Stimulated activated effector memory CD8-positive, alpha-beta T cell treated with anti-CD3 and anti-CD28 coated beads, Interleukin-12 subunit alpha, Interleukin-12 subunit beta, amount 100 ng/mL, for 72 hours (primary cell): Measurements from ENCODE around the gene PAX4.
A peak's percentile ranks its signal among the peaks of the same experiment; 100 is the strongest.

Source experiments
- ATAC-seq: fragments of 150-1000 bp; cut with Tn5 transposase; 2 replicates; pipeline ENCODE4 v1.10.0; 2021
- DNase-seq, 2 donors: peaks; one replicate each; pipeline ENCODE4 v3.0.0; 2021 to 2022; ENCODE audit warnings: low spot score in 2 of 2
- H3K27ac Mint-ChIP-seq: one replicate; pipeline ENCODE4 v1.8.0; 2022; ENCODE audit warnings: mild to moderate bottlenecking, mixed read lengths
- H3K36me3 Mint-ChIP-seq: one replicate; pipeline ENCODE4 v1.8.0; 2022; ENCODE audit warnings: mild to moderate bottlenecking, mixed read lengths
- H3K4me1 Mint-ChIP-seq: one replicate; pipeline ENCODE4 v1.8.0; 2022; ENCODE audit warnings: mixed read lengths
- H3K4me3 Mint-ChIP-seq: one replicate; pipeline ENCODE4 v1.8.0; 2022; ENCODE audit warnings: mild to moderate bottlenecking, mixed read lengths
- H3K9me3 Mint-ChIP-seq: one replicate; pipeline ENCODE4 v1.8.0; 2022; ENCODE audit warnings: mixed read lengths

PAX4 gene

DNA sequence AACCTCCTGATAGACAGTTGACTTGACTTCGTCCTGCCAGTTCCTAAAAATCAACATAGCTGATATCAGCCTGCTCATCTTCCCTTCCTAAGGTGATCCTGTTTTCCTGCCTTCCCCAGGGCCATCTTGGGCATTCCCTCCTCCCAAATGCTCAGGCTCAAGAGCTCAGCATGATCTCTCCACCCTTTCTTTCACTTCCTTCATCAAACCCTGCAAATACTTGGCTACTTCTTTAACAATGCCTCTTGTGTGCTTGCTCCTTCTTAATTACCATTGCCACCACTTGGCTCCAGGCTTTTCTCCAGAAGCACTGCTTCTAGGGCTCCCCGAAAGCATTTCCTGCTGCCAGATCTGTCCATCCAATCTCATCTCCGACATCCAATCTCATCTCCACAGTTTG, 17.1 kb downstream of the PAX4 start:
- no peaks in the 10 kb centered on the region for H3K4me1 Mint-ChIP-seq
- no peaks in the 10 kb centered on the region for H3K9me3 Mint-ChIP-seq
- ATAC-seq (no peak), DNase-seq (no peak)
- H3K4me3 Mint-ChIP-seq, result no peak overlapping the region
- no peak overlapping the region for H3K27ac Mint-ChIP-seq
- no peaks in the 10 kb centered on the region for H3K36me3 Mint-ChIP-seq

DNA sequence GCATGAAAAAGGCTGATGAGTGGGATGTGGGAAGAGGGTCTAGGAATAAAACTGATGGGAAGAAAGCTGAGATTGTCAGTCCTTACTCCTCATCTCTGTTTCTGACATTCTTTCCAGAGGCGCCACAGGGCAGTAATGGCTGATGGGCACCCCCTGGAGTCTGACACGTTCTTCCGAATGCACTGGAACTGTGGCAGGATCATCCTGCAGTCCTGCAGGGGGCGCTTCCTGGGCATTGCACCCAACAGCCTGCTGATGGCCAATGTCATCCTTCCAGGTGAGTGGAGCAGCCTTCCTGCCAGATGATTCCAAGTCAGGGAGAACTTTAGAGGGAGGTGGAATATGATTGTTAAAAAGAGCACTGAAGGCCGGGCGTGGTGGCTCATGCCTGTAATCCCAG, 19.6 kb downstream of the PAX4 start:
- H3K4me1 Mint-ChIP-seq, result peaks cover 7% of the 10 kb centered on the region

DNA sequence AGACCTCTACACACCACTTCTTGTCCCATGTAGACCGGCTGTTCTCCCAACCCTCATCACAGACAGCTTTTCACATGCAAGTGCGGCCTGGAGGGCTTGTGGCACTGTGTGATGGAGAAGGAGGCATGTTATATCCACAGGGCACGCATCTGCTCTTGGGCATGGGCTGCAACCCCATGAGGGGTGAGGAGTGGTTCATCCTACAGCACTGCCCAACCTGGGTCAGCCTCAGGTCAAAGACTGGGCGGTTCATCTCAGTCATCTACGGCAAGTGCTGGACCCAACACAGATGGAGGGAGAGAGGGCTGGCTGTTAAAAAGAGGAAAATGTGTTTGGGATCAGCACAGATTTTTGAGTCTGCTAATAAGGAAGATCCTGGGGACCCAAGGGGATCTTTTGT, 22.2 kb downstream of the PAX4 start:
- no peak overlapping the region for H3K4me3 Mint-ChIP-seq
- peaks cover 16% of the 10 kb centered on the region for H3K4me1 Mint-ChIP-seq
- DNase-seq (no peak), ATAC-seq (peak; percentile 17)
- no peak overlapping the region for H3K27ac Mint-ChIP-seq
- no peaks in the 10 kb centered on the region for H3K9me3 Mint-ChIP-seq
- peaks cover 21% of the 10 kb centered on the region for H3K36me3 Mint-ChIP-seq

More for the DNA sequence above, 19.6 kb downstream of the PAX4 start:
- no peak overlapping the region for H3K27ac Mint-ChIP-seq
- ATAC-seq (no peak), DNase-seq (no peak)
- no peak overlapping the region for H3K4me3 Mint-ChIP-seq
- no peaks in the 10 kb centered on the region for H3K36me3 Mint-ChIP-seq
- H3K9me3 Mint-ChIP-seq, result no peaks in the 10 kb centered on the region

DNA sequence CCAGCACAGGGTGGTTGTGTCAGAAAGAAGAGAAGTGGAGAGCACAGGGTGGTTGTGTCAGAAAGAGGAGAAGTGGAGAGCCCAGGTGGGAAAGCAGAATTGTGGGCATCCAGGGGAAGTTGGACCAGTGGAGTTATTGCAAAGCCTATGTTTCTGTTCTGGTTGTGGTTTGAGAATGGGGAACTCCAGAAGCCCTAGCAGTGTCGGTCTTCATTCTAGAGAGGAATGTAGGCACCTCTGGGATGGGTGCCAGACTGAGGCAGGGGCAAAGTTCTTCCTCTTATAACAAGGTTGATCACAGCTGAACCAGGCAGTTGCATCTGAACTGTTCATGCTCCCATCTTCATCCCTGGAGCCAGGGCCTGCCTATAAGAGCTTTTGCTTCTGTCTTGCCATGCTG, 23.5 kb downstream of the PAX4 start:
- peak overlapping the region; percentile 41 for H3K27ac Mint-ChIP-seq

GRCh38 chr7:127592550-127592949, 25.4 kb downstream of the PAX4 start:
- no peak for ATAC-seq
- Mint-ChIP-seq H3K4me1 (peaks cover 31% of the 10 kb centered on the region), H3K4me3 (no peak overlapping the region), H3K36me3 (peaks cover 39% of the 10 kb centered on the region), H3K27ac (no peak overlapping the region), H3K9me3 (no peaks in the 10 kb centered on the region)
- no peak for DNase-seq

More for the DNA sequence above, 23.5 kb downstream of the PAX4 start:
- H3K36me3 Mint-ChIP-seq, result peaks cover 33% of the 10 kb centered on the region
- H3K9me3 Mint-ChIP-seq, result no peaks in the 10 kb centered on the region
- H3K4me1 Mint-ChIP-seq, result peaks cover 23% of the 10 kb centered on the region
- no peak for ATAC-seq
- DNase-seq, result no peak
- no peak overlapping the region for H3K4me3 Mint-ChIP-seq

GRCh38 chr7:127591591-127591990, 26.4 kb downstream of the PAX4 start:
- ATAC-seq (no peak), DNase-seq (no peak)
- Mint-ChIP-seq H3K4me3 (no peak overlapping the region), H3K36me3 (peaks cover 39% of the 10 kb centered on the region), H3K4me1 (peaks cover 32% of the 10 kb centered on the region), H3K9me3 (no peaks in the 10 kb centered on the region), H3K27ac (peak overlapping the region; percentile 56)

- Mint-ChIP-seq H3K9me3 (no peaks in the 10 kb centered on the region), H3K4me3 (peak overlapping the region; percentile 11), H3K36me3 (peaks cover 39% of the 10 kb centered on the region), H3K27ac (peak overlapping the region; percentile 56), H3K4me1 (peaks cover 36% of the 10 kb centered on the region)
- DNase-seq (no peak), ATAC-seq (no peak)
Observed at GRCh38 chr7:127591189-127591588, 26.8 kb downstream of the PAX4 start.

GRCh38 chr7:127589896-127590295, 28.0 kb downstream of the PAX4 start:
- Mint-ChIP-seq H3K36me3 (peaks cover 39% of the 10 kb centered on the region), H3K9me3 (no peaks in the 10 kb centered on the region), H3K4me3 (peak overlapping the region; percentile 88), H3K27ac (peak overlapping the region; percentile 93), H3K4me1 (peaks cover 47% of the 10 kb centered on the region)
- no peak for ATAC-seq
- no peak for DNase-seq

DNA sequence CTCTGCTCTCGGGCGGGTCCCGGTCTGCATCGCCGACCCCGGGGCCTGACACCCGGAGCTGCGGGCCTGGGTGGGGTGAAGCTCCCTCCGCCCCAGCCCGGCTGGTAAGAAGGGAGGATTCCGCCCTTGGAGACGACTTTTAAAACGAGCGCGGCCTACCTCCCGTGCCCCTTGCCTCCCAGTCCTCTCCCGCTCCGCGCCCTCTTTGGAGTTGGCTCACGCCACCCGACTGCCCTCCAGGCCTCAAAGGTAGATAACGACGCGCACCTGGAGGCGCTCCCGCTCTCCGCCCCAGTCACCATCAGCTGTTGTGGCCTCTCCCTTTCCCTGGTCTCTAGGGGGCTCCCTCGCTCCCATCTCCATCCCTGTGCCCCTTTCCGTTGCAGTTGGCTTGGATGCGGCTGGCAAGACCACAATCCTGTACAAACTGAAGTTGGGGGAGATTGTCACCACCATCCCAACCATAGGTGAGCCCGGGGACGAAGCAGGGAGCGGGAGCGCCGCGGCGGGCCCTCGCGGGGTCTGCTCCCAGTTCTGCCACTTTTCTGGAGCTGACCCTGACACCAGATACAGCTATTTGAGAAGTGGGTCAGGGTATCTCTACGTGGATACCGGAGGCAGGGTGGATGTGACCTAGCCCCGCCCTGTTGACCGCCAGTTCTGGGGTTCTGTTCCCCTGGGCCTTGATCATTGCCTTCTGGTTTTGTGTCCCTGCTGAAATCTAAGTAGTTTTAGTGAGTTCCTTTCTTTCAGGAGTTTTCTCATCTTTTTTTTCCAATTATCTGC, 29.1 kb downstream of the PAX4 start:
- Mint-ChIP-seq H3K36me3 (peaks cover 39% of the 10 kb centered on the region), H3K4me1 (peaks cover 50% of the 10 kb centered on the region), H3K4me3 (peak overlapping the region; percentile 88), H3K9me3 (no peaks in the 10 kb centered on the region), H3K27ac (peak overlapping the region; percentile 93)
- DNase-seq (no peak), ATAC-seq (peak; percentile 3)

GRCh38 chr7:127588019-127588696, 29.8 kb downstream of the PAX4 start, which contains the start of gene ARF5:
ARF5 (plus strand) TSS chr7:127588411; CDS start chr7:127588499, 88 bp downstream.
- Mint-ChIP-seq H3K4me3 (peak within 1 kb of the TSS; percentile 88), H3K36me3 (peaks cover 46% of the 10 kb centered on the region), H3K4me1 (peaks cover 57% of the 10 kb centered on the region), H3K9me3 (no peaks in the 10 kb centered on the region), H3K27ac (peak within 1 kb of the TSS; percentile 93)
- DNase-seq (peak; percentile 88 to 89), ATAC-seq (peak; percentile 87)

GRCh38 chr7:127587663-127588018, 30.3 kb downstream of the PAX4 start:
- no peaks in the 10 kb centered on the region for H3K9me3 Mint-ChIP-seq
- H3K4me1 Mint-ChIP-seq, result peaks cover 63% of the 10 kb centered on the region
- ATAC-seq (no peak), DNase-seq (no peak)
- peaks cover 49% of the 10 kb centered on the region for H3K36me3 Mint-ChIP-seq
- H3K4me3 Mint-ChIP-seq, result peak overlapping the region; percentile 88
- H3K27ac Mint-ChIP-seq, result no peak overlapping the region

DNA sequence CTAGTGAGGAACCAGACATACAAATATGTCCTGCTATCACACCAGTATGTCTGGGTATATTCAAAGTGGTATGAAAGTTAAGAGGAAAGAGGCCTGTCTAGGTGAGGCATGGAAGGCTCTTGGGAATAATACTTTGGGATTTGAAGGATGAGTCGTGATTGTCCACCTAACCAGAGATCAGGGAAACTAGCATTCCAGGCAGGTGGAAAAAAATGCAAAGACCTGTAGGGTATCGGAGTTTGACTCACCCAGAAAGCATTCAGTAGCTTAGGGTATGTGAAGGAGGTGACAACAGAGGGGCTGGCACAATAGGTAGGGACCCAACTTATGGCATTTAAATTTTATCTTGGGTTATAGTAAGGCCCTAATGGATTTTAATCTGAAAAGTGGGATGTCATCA, 31.6 kb downstream of the PAX4 start:
- ATAC-seq, result no peak
- no peak for DNase-seq
- peaks cover 49% of the 10 kb centered on the region for H3K36me3 Mint-ChIP-seq
- H3K4me3 Mint-ChIP-seq, result peak overlapping the region; percentile 88
- H3K27ac Mint-ChIP-seq, result no peak overlapping the region
- H3K9me3 Mint-ChIP-seq, result no peaks in the 10 kb centered on the region
- H3K4me1 Mint-ChIP-seq, result peaks cover 73% of the 10 kb centered on the region

DNA sequence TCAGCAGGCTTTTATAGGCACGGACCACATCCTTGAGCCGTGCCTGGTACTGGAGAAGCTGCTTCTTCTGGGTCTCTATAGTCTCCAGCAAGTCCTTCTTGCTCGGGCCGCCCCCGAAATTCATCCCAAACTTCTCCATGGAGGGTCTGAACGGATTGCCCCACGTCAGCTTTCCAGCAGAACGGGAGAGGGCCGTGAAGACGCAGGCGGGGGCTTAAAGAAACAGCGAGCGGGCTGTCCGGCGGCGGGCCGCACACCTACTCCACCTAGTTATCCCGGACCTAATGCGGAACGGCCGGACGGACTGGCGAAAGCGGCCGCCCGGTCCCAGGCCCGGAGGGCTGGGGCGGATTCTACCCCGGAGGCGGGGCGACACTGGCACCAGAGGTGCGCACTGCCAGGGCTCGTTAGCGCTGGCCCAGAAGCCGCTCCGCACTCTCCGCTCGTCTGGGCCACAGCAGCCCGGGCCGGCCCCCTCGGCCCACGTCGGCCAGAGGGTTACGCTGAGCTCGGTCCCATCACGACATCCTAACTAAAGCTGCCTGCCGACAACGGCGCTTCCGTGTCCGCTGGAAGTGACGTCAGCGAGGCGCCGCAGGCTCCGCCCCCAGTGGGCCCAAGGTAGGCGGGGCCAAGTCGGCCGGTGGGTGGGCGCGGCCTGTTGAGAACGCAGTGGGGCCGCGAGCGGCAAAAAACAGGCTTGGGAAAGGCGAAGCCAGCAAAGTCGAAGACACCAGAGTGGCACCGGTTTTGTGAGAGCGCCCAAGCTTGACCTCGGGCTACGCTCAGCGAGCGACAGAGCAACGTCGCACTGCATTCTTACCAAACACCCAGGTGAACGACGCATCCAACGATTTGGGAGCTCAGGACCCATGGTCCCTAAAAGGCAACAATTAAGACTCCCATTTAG, 32.6 kb downstream of the PAX4 start, which contains the start of gene GCC1:
GCC1 (minus strand) TSS at position 553 of the 910 bp plus-strand sequence; CDS start at position 139, 414 bp downstream.
- ATAC-seq, result peak; percentile 83
- no peaks in the 10 kb centered on the region for H3K9me3 Mint-ChIP-seq
- peak within 1 kb of the TSS; percentile 93 for H3K27ac Mint-ChIP-seq
- peaks cover 75% of the 10 kb centered on the region for H3K4me1 Mint-ChIP-seq
- H3K36me3 Mint-ChIP-seq, result peaks cover 43% of the 10 kb centered on the region
- H3K4me3 Mint-ChIP-seq, result peak within 1 kb of the TSS; percentile 88
- DNase-seq, result peak; percentile 98

DNA sequence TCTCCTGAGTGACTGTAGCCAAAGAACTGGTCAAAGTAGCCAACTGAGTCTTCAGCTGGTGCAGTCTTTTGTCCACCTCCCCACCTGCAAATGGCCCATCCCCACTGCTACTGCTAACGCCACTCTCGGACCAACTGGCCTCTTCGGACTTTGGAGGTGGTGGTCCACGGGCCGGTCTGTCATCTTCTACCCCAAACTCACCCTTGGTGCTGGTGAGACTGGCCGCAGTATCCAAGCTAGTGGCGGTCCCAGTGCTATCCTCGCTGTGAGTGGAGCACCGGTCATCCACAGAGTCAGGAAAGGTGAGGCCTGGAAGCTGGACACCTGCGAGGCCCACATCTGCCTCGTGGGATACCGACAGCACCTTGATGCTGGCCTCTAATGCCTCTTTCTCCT, 33.3 kb downstream of the PAX4 start:
- Mint-ChIP-seq H3K27ac (peak overlapping the region; percentile 93), H3K36me3 (peaks cover 43% of the 10 kb centered on the region), H3K9me3 (no peaks in the 10 kb centered on the region), H3K4me1 (peaks cover 72% of the 10 kb centered on the region), H3K4me3 (peak overlapping the region; percentile 88)
- no peak for ATAC-seq
- no peak for DNase-seq

- Mint-ChIP-seq H3K27ac (peak overlapping the region; percentile 93), H3K36me3 (peaks cover 42% of the 10 kb centered on the region)
Observed at GRCh38 chr7:127582361-127582760, 35.6 kb downstream of the PAX4 start.

More at GRCh38 chr7:127582361-127582760, 35.6 kb downstream of the PAX4 start:
- no peak for DNase-seq
- H3K4me3 Mint-ChIP-seq, result no peak overlapping the region
- H3K4me1 Mint-ChIP-seq, result peaks cover 67% of the 10 kb centered on the region
- no peak for ATAC-seq
- H3K9me3 Mint-ChIP-seq, result no peaks in the 10 kb centered on the region
